HCT116 (cell line): Measurements from ENCODE around the gene ARPC1B. TPM values are rescaled to one million over a fixed set of nuclear protein-coding genes. Genes with fewer than 3 reads are reported as not detected.

Experiments used
- ATAC-seq: fragments of 200-7000 bp; cut with Tn5 transposase; 2 replicates; pipeline ENCODE4 v1.9.1; 2020; ENCODE audit warnings: mild to moderate bottlenecking, moderate library complexity
- BruUV-seq: library from RNA; stranded (reverse); fragments of 400-500 nt; replicated peaks from 2 replicates; lab custom pipeline; 2021; lab: Mats Ljungman, UMichigan
- CTCF ChIA-PET: fragments of 300-600 bp; sonication (Branson Sonifier 250); formaldehyde crosslinking; loops from one replicate; lab custom pipeline; 2021; ENCODE audit warnings: antibody characterized with exemption; lab: Charles Lee
- POLR2A ChIA-PET: fragments of 300-600, 350-600 bp; sonication (Branson Sonifier 250); formaldehyde crosslinking; loops from one replicate; lab custom pipeline; 2021; ENCODE audit warnings: antibody characterized with exemption; lab: Charles Lee
- RAD21 ChIA-PET, 2 experiments: fragments of 300-600 bp; sonication (Branson Sonifier 250); formaldehyde crosslinking; loops; one replicate each; lab custom pipeline; 2023; ENCODE audit warnings: low total read pairs in 2 of 2; ENCODE audit not compliant: uncharacterized antibody in 2 of 2, unreplicated experiment in 2 of 2, low non-redundant PET in 1 of 2; lab: Charles Lee
- DNase-seq: peaks from one replicate; pipeline ENCODE4 v3.0.0-alpha.2; 2010; ENCODE audit warnings: low read depth, low spot score
- H2AFZ ChIP-seq: fragments of 200-600 bp; shearing (Covaris generic), sonication (generic); 2 replicates; pipeline ENCODE4 v1.6.1; 2017; ENCODE audit warnings: low read depth, mixed run types, mixed read lengths, antibody characterized with exemption, low read length; ENCODE audit not compliant: poor library complexity, severe bottlenecking
- H3K27ac ChIP-seq: 2 replicates; pipeline ENCODE4 v1.5.1; 2012; ENCODE audit warnings: low read depth, low read length
- H3K27me3 ChIP-seq: fragments of 200-600 bp; sonication (generic); 2 replicates; pipeline ENCODE4 v1.6.1; 2016; ENCODE audit warnings: mixed run types, low read length, mixed read lengths; ENCODE audit not compliant: insufficient read depth
- H3K36me3 ChIP-seq, 2 experiments: fragments of 200-500 bp in 1 of 2; fragments of 200-600 bp in 1 of 2; sonication (Bioruptor generic) in 1 of 2; sonication (generic) in 1 of 2; 2 replicates each; pipeline versions ENCODE4 v1.5.1 to v1.6.1; 2014 to 2016; ENCODE audit warnings: low read length in 2 of 2, inconsistent platforms in 1 of 2, mixed read lengths in 1 of 2, mixed run types in 1 of 2; ENCODE audit not compliant: insufficient read depth in 2 of 2, control insufficient read depth in 1 of 2
- H3K4me1 ChIP-seq, 2 experiments: fragments of 200-600 bp in 1 of 2; sonication (generic) in 1 of 2; 2 replicates each; pipeline versions ENCODE4 v1.5.1 to v1.6.1; 2012 to 2017; ENCODE audit warnings: low read length in 2 of 2, inconsistent platforms in 1 of 2, mild to moderate bottlenecking in 1 of 2, mixed read lengths in 1 of 2, mixed run types in 1 of 2, moderate library complexity in 1 of 2; ENCODE audit not compliant: insufficient read depth in 2 of 2, control insufficient read depth in 1 of 2
- H3K4me2 ChIP-seq: fragments of 200-600 bp; sonication (generic); 2 replicates; pipeline ENCODE4 v1.6.1; 2017; ENCODE audit warnings: mixed run types, low read length, mixed read lengths
- H3K4me3 ChIP-seq, 2 experiments: fragments of 200-600 bp in 1 of 2; sonication (generic) in 1 of 2; replicated peaks in 1 of 2; 2 replicates each; pipeline ENCODE4 v1.5.1; 2011 to 2016; ENCODE audit warnings: low read length in 2 of 2, control low read depth in 1 of 2, low read depth in 1 of 2, mild to moderate bottlenecking in 1 of 2, mixed read lengths in 1 of 2, mixed run types in 1 of 2
- H3K79me2 ChIP-seq: fragments of 200-600 bp; sonication (generic); 2 replicates; pipeline ENCODE4 v1.6.1; 2017; ENCODE audit warnings: mild to moderate bottlenecking, mixed run types, low read length, moderate library complexity, mixed read lengths; ENCODE audit not compliant: insufficient read depth
- H3K9ac ChIP-seq: fragments of 200-600 bp; sonication (generic); 2 replicates; pipeline ENCODE4 v1.6.1; 2016; ENCODE audit warnings: low read length, mixed read lengths
- H3K9me2 ChIP-seq: fragments of 200-600 bp; sonication (generic), shearing (Covaris generic); 2 replicates; pipeline ENCODE4 v1.6.1; 2017; ENCODE audit warnings: mixed run types, mild to moderate bottlenecking, moderate library complexity; ENCODE audit not compliant: insufficient read depth
- H3K9me3 ChIP-seq, 2 experiments: fragments of 200-500 bp in 1 of 2; fragments of 200-600 bp in 1 of 2; sonication (Bioruptor generic) in 1 of 2; sonication (generic) in 1 of 2; 2 replicates each; pipeline ENCODE4 v1.6.1; 2014 to 2017; ENCODE audit warnings: low read length in 2 of 2, mixed read lengths in 2 of 2, inconsistent platforms in 1 of 2, low read depth in 1 of 2, mild to moderate bottlenecking in 1 of 2, mixed run types in 1 of 2, moderate library complexity in 1 of 2; ENCODE audit not compliant: control insufficient read depth in 1 of 2, insufficient read depth in 1 of 2
- H4K20me1 ChIP-seq: fragments of 200-600 bp; sonication (generic), shearing (Covaris generic); 2 replicates; pipeline ENCODE4 v1.6.1; 2017; ENCODE audit warnings: mixed run types, mild to moderate bottlenecking, moderate library complexity; ENCODE audit not compliant: insufficient read depth
- EGR1 ChIP-seq: IDR thresholded peaks from 2 replicates; pipeline ENCODE4 v1.6.1; 2012; ENCODE audit warnings: low read depth
- intact Hi-C: fragments of 100-400 bp; cut with micrococcal nuclease; formaldehyde crosslinking; loops from 2 replicates; pipeline ENCODE4 v1.10.0; 2022
- total RNA-seq: library from RNA; stranded (reverse); gene quantifications from one replicate; pipeline ENCODE4 v1.2.1, GENCODE V29; 2021; ENCODE audit not compliant: unreplicated experiment
- TF ChIP-seq, protein P1 (sequence below): IDR thresholded peaks from 2 replicates; pipeline ENCODE4 v1.6.1; 2012
- TF ChIP-seq, protein P2 (sequence below): IDR thresholded peaks from 2 replicates; pipeline ENCODE4 v1.6.1; 2012; ENCODE audit warnings: low read depth
- TF ChIP-seq, protein P3 (sequence below), 3 experiments: fragments of 200-600 bp in 1 of 3; sonication (generic) in 1 of 3; IDR thresholded peaks in 2 of 3; conservative IDR thresholded peaks in 1 of 3; 2 replicates each; pipeline ENCODE4 v1.5.1; 2012 to 2017; ENCODE audit warnings: low read depth in 2 of 3, low read length in 2 of 3, antibody characterized with exemption in 1 of 3, borderline replicate concordance in 1 of 3, control low read depth in 1 of 3, mild to moderate bottlenecking in 1 of 3, mixed read lengths in 1 of 3, mixed run types in 1 of 3, moderate library complexity in 1 of 3; ENCODE audit not compliant: insufficient read depth in 1 of 3

The ARPC1B gene
- total RNA-seq, 1 experiment from 2014 or later = 192 TPM

DNA sequence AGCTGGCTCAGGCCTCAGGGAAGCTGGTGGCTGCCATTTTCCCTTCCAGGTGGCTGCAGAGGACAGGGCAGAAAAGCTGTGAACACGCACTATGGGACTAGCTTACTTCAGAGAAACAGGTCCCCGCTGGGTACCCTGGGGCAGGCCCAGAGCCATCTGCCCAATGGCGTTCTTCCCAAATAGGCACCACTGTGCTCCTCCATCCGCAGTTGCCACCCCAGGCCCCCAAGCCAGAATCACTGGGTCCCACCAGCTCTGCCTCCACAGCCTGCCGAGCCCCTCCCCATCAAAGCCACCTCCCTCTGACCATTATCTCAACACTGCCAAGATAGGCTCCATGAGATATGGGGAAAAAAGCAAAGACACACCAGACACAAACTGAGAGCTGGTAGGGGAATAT is 45.7 kb downstream of the ARPC1B start:
- TF ChIP-seq EGR1 = no peak
- TF ChIP-seq, protein P1, sequence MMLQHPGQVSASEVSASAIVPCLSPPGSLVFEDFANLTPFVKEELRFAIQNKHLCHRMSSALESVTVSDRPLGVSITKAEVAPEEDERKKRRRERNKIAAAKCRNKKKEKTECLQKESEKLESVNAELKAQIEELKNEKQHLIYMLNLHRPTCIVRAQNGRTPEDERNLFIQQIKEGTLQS = no peak
- TF ChIP-seq, protein P2, sequence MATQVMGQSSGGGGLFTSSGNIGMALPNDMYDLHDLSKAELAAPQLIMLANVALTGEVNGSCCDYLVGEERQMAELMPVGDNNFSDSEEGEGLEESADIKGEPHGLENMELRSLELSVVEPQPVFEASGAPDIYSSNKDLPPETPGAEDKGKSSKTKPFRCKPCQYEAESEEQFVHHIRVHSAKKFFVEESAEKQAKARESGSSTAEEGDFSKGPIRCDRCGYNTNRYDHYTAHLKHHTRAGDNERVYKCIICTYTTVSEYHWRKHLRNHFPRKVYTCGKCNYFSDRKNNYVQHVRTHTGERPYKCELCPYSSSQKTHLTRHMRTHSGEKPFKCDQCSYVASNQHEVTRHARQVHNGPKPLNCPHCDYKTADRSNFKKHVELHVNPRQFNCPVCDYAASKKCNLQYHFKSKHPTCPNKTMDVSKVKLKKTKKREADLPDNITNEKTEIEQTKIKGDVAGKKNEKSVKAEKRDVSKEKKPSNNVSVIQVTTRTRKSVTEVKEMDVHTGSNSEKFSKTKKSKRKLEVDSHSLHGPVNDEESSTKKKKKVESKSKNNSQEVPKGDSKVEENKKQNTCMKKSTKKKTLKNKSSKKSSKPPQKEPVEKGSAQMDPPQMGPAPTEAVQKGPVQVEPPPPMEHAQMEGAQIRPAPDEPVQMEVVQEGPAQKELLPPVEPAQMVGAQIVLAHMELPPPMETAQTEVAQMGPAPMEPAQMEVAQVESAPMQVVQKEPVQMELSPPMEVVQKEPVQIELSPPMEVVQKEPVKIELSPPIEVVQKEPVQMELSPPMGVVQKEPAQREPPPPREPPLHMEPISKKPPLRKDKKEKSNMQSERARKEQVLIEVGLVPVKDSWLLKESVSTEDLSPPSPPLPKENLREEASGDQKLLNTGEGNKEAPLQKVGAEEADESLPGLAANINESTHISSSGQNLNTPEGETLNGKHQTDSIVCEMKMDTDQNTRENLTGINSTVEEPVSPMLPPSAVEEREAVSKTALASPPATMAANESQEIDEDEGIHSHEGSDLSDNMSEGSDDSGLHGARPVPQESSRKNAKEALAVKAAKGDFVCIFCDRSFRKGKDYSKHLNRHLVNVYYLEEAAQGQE = no peak
- TF ChIP-seq, protein P3, sequence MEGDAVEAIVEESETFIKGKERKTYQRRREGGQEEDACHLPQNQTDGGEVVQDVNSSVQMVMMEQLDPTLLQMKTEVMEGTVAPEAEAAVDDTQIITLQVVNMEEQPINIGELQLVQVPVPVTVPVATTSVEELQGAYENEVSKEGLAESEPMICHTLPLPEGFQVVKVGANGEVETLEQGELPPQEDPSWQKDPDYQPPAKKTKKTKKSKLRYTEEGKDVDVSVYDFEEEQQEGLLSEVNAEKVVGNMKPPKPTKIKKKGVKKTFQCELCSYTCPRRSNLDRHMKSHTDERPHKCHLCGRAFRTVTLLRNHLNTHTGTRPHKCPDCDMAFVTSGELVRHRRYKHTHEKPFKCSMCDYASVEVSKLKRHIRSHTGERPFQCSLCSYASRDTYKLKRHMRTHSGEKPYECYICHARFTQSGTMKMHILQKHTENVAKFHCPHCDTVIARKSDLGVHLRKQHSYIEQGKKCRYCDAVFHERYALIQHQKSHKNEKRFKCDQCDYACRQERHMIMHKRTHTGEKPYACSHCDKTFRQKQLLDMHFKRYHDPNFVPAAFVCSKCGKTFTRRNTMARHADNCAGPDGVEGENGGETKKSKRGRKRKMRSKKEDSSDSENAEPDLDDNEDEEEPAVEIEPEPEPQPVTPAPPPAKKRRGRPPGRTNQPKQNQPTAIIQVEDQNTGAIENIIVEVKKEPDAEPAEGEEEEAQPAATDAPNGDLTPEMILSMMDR (IDR thresholded peaks at IDR 0.05 in 2 of 3, conservative IDR thresholded peaks at IDR 0.05 in 1 of 3; ENCODE audit: borderline replicate concordance in 1 of 3, insufficient read depth in 1 of 3, low read depth in 2 of 3, low read length in 2 of 3) = no peak
- intact Hi-C loops = no loop called here
- CTCF ChIA-PET = no interaction called here

More for the DNA sequence above, 45.7 kb downstream of the ARPC1B start:
- no peak overlapping the region for H3K27ac ChIP-seq
- H3K27me3 ChIP-seq = no peaks in the 10 kb centered on the region
- H2AFZ ChIP-seq = no peak overlapping the region
- H3K36me3 ChIP-seq = peaks cover 37 to 53% of the 10 kb centered on the region in 2 experiments
- H4K20me1 ChIP-seq = no peaks in the 10 kb centered on the region
- BruUV-seq = no TSS peak
- no peaks in the 10 kb centered on the region for H3K4me1 ChIP-seq
- H3K9me2 ChIP-seq = no peaks in the 10 kb centered on the region
- no peak for DNase-seq
- H3K9me3 ChIP-seq = no peaks in the 10 kb centered on the region
- H3K4me2 ChIP-seq = no peak overlapping the region
- H3K79me2 ChIP-seq = peaks cover 18% of the 10 kb centered on the region; the same call in 1 of the 2 replicates
- ChIA-PET RAD21 (no interaction called here), POLR2A (interaction anchor here (1.2 kb wide), 1 partner anchor 11 kb away, joined by 5 read pairs; the partner anchor contains the start of genes BUD31 and PDAP1)
- no peak overlapping the region for H3K9ac ChIP-seq
- ATAC-seq = no peak
- H3K4me3 ChIP-seq = no peak overlapping the region
